ENCODE results near the gene TSEN54. TPM values are rescaled to one million over a fixed set of nuclear protein-coding genes. Genes with fewer than 3 reads are reported as not detected.

The TSEN54 gene
- polyA plus RNA-seq, 1 of the 3 experiments (the other 2 are of a cell fraction), result 29.8 TPM

- no peak overlapping the region for H3K4me3 ChIP-seq (ENCODE audit: low read depth in 2 of 2, low read length in 1 of 2)
- TF ChIP-seq ELF1 (IDR thresholded peaks at IDR 0.05), result no peak
- TF ChIP-seq REST (IDR thresholded peaks at IDR 0.05; ENCODE audit: low read depth, low read length), result no peak
- no peak for TF ChIP-seq RAD21 (IDR thresholded peaks at IDR 0.05; ENCODE audit: low read length)
- TF ChIP-seq GATA2 (CRISPR knock-in tag; IDR thresholded peaks at IDR 0.05), result no peak
- no peak for TF ChIP-seq NRF1 (IDR thresholded peaks at IDR 0.05; ENCODE audit: low read depth, low read length)
- TF ChIP-seq NFIC (IDR thresholded peaks at IDR 0.05; ENCODE audit: borderline replicate concordance), result no peak
- POLR2A ChIA-PET, result no interaction called here
- H3K27me3 ChIP-seq (ENCODE audit: insufficient read depth), result no peaks in the 10 kb centered on the region
- peaks cover 0 to 10% of the 10 kb centered on the region in 2 experiments; a peak in 1 of 4 replicates for H3K4me1 ChIP-seq (ENCODE audit: control insufficient read depth in 1 of 2, insufficient read depth in 2 of 2, low read depth in 1 of 2, low read length in 1 of 2)
- H3K9ac ChIP-seq, result no peak overlapping the region
- no peak overlapping the region for H3K4me2 ChIP-seq
- peaks cover 22% of the 10 kb centered on the region for H4K20me1 ChIP-seq (ENCODE audit: insufficient read depth)
- 93% methylated on average over 8 of the region's 12 CpGs for WGBS (ENCODE audit: low lambda C conversion rate)
- H3K79me2 ChIP-seq (ENCODE audit: insufficient read depth), result peaks cover 20% of the 10 kb centered on the region; the same call in 1 of the 2 replicates
- H3K27ac ChIP-seq (ENCODE audit: low read depth in 2 of 2, low read length in 1 of 2), result no peak overlapping the region
- H3K36me3 ChIP-seq (replicated peaks in 1 of 2; ENCODE audit: control insufficient read depth in 1 of 2, insufficient read depth in 2 of 2, low read length in 1 of 2), result peaks cover 0 to 13% of the 10 kb centered on the region in 2 experiments
- H2AFZ ChIP-seq (ENCODE audit: low read depth), result no peak overlapping the region
- no peak for DNase-seq
- CTCF ChIA-PET, result interaction anchor here (0.7 to 1.8 kb wide), 5 partner anchors 9 to 215 kb away, joined by 3 to 6 read pairs (median 3); partner anchors contain the start of gene MIF4GD
- H3K9me2 ChIP-seq, result no peaks in the 10 kb centered on the region
- H3F3A ChIP-seq (replicated peaks; ENCODE audit: insufficient read depth), result no peaks in the 10 kb centered on the region
- no peaks in the 10 kb centered on the region for H3K9me3 ChIP-seq
Observed at GRCh38 chr17:75485688-75486087, 30.6 kb upstream of the TSEN54 start.

GRCh38 chr17:75486151-75486550 lies 30.2 kb upstream of the TSEN54 start:
- Histone ChIP-seq H3K4me3 (ENCODE audit: low read depth in 2 of 2, low read length in 1 of 2) (no peak overlapping the region), H3F3A (replicated peaks; ENCODE audit: insufficient read depth) (no peaks in the 10 kb centered on the region), H3K27ac (ENCODE audit: low read depth in 2 of 2, low read length in 1 of 2) (no peak overlapping the region), H3K79me2 (ENCODE audit: insufficient read depth) (peaks cover 20% of the 10 kb centered on the region; the same call in 1 of the 2 replicates), H3K9me2 (no peaks in the 10 kb centered on the region), H3K36me3 (replicated peaks in 1 of 2; ENCODE audit: control insufficient read depth in 1 of 2, insufficient read depth in 2 of 2, low read length in 1 of 2) (peaks cover 0 to 17% of the 10 kb centered on the region in 2 experiments), H2AFZ (ENCODE audit: low read depth) (no peak overlapping the region), H4K20me1 (ENCODE audit: insufficient read depth) (peaks cover 18% of the 10 kb centered on the region), H3K9me3 (no peaks in the 10 kb centered on the region), H3K27me3 (ENCODE audit: insufficient read depth) (no peaks in the 10 kb centered on the region), H3K9ac (no peak overlapping the region), H3K4me1 (ENCODE audit: control insufficient read depth in 1 of 2, insufficient read depth in 2 of 2, low read depth in 1 of 2, low read length in 1 of 2) (peaks cover 0 to 10% of the 10 kb centered on the region in 2 experiments; a peak in 1 of 4 replicates), H3K4me2 (no peak overlapping the region)
- DNase-seq, result no peak
- ChIA-PET POLR2A (no interaction called here), CTCF (interaction anchor here (0.7 to 1.8 kb wide), 4 partner anchors 12 to 215 kb away, joined by 3 to 6 read pairs (median 4); partner anchors contain the start of genes MIF4GD and SMIM5)
- WGBS (ENCODE audit: low lambda C conversion rate), result 93% methylated on average over 14 of the region's 14 CpGs
- TF ChIP-seq YY1 (IDR thresholded peaks at IDR 0.05; ENCODE audit: low read depth), result no peak
- TF ChIP-seq, protein P1, sequence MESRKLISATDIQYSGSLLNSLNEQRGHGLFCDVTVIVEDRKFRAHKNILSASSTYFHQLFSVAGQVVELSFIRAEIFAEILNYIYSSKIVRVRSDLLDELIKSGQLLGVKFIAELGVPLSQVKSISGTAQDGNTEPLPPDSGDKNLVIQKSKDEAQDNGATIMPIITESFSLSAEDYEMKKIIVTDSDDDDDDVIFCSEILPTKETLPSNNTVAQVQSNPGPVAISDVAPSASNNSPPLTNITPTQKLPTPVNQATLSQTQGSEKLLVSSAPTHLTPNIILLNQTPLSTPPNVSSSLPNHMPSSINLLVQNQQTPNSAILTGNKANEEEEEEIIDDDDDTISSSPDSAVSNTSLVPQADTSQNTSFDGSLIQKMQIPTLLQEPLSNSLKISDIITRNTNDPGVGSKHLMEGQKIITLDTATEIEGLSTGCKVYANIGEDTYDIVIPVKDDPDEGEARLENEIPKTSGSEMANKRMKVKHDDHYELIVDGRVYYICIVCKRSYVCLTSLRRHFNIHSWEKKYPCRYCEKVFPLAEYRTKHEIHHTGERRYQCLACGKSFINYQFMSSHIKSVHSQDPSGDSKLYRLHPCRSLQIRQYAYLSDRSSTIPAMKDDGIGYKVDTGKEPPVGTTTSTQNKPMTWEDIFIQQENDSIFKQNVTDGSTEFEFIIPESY (IDR thresholded peaks at IDR 0.05; ENCODE audit: borderline replicate concordance, low read depth), result no peak
- TF ChIP-seq JUND (IDR thresholded peaks at IDR 0.05), result no peak
- no peak for TF ChIP-seq CHD2 (IDR thresholded peaks at IDR 0.05; ENCODE audit: low read length, partially characterized antibody)
- no peak for TF ChIP-seq RCOR1 (IDR thresholded peaks at IDR 0.05; ENCODE audit: low read length)
- TF ChIP-seq CTCF (IDR thresholded peaks at IDR 0.05), result no peak
- no peak for TF ChIP-seq MXI1 (IDR thresholded peaks at IDR 0.05; ENCODE audit: low read depth, low read length)
- no peak for TF ChIP-seq POLR2AphosphoS5 (IDR thresholded peaks at IDR 0.05; ENCODE audit: low read depth, low read length)
- no peak for TF ChIP-seq RXRA (IDR thresholded peaks at IDR 0.05; ENCODE audit: borderline replicate concordance, low read depth)
- TF ChIP-seq TAF1 (IDR thresholded peaks at IDR 0.05; ENCODE audit: borderline replicate concordance, low read depth, low read length), result no peak
- no peak for TF ChIP-seq IRF3 (IDR thresholded peaks at IDR 0.05; ENCODE audit: low read depth, low read length)
- no peak for TF ChIP-seq USF1 (IDR thresholded peaks at IDR 0.05; ENCODE audit: borderline replicate concordance, low read depth)
- TF ChIP-seq SMC3 (IDR thresholded peaks at IDR 0.05; ENCODE audit: low read depth, low read length), result no peak
